Stomach (tissue), 4 donors: ENCODE data around the gene ZNF532.

Source experiments
- EP300 ChIP-seq: sonication (generic); formaldehyde crosslinking; IDR thresholded peaks from one replicate; pipeline ENCODE4 v1.6.1; 2017; ENCODE audit warnings: antibody characterized with exemption
- POLR2AphosphoS5 ChIP-seq, 3 donors: sonication (generic); formaldehyde crosslinking; IDR thresholded peaks; one replicate each; pipeline ENCODE4 v1.6.1; 2016; ENCODE audit warnings: antibody characterized with exemption in 3 of 3
- TF ChIP-seq, protein P1 (sequence below), 7 experiments: fragments of 450-650 bp in 4 of 7; fragments of 200-600 bp in 3 of 7; sonication (generic) in 3 of 7; IDR thresholded peaks; one replicate each; pipeline ENCODE4 v1.5.1; 2016 to 2019; ENCODE audit warnings: antibody characterized with exemption in 7 of 7, control low read depth in 2 of 7, mild to moderate bottlenecking in 1 of 7

DNA sequence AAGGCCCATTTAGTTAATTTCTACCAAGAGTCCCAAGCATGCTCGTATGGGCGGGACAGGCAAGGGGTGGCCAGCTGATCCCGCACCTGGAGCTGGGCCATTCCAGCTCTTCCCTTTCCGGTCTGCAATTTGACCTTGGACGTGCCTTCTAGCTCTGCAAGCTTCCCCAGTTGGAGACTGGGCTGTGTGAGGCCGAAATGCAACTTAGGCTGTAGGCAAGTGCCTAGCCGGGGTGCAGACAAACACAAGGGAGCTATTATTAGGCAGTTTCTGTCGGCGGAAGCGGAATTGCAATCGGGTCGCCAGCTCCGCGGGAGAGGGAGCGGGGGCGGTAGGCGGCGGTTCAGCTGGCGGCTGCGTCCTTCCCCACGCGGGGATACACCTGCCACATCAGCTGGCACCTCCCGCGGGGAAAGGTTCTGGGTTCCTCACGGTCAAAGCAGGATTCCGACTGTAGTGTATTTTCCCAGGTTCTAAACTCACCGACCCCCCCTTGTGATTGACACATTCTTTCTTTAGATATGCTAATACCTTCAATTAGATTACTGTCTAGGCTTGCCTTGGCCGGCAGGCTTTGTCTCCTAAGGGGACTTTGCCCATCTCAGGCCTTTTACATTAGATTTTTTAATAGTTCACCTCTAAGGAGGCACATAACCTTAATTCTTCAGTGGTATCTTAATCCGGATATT lies 17.1 kb upstream of the ZNF532 start:
- TF ChIP-seq EP300 (no peak), POLR2AphosphoS5 (IDR thresholded peaks at IDR 0.05) (no peak)
- TF ChIP-seq, protein P1, sequence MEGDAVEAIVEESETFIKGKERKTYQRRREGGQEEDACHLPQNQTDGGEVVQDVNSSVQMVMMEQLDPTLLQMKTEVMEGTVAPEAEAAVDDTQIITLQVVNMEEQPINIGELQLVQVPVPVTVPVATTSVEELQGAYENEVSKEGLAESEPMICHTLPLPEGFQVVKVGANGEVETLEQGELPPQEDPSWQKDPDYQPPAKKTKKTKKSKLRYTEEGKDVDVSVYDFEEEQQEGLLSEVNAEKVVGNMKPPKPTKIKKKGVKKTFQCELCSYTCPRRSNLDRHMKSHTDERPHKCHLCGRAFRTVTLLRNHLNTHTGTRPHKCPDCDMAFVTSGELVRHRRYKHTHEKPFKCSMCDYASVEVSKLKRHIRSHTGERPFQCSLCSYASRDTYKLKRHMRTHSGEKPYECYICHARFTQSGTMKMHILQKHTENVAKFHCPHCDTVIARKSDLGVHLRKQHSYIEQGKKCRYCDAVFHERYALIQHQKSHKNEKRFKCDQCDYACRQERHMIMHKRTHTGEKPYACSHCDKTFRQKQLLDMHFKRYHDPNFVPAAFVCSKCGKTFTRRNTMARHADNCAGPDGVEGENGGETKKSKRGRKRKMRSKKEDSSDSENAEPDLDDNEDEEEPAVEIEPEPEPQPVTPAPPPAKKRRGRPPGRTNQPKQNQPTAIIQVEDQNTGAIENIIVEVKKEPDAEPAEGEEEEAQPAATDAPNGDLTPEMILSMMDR (IDR thresholded peaks at IDR 0.05) = no peak
